ENCODE data around the gene GRAMD1C. TPM values are rescaled to one million over a fixed set of nuclear protein-coding genes. Genes with fewer than 3 reads are reported as not detected.
A peak's percentile ranks its signal among the peaks of the same experiment; 100 is the strongest.

Gene GRAMD1C
- total and polyA plus RNA-seq, 2 of the 13 experiments (the other 11 are each of a cell fraction or from before 2014, with no cell fraction given), result 0.45 TPM; not detected in 1

- TF ChIP-seq ZFYVE20 (CRISPR knock-in tag; IDR thresholded peaks at IDR 0.05; ENCODE audit: borderline replicate concordance, low read depth) (0 out of 2 replicates have a peak, but pooled peaks have one; percentile 11), ZSCAN22 (CRISPR knock-in tag; IDR thresholded peaks at IDR 0.05) (no peak), RAD21 (CRISPR knock-in tag; IDR thresholded peaks at IDR 0.05) (0 out of 2 replicates have a peak, but pooled peaks have one; percentile 12), IRF1 (CRISPR knock-in tag; IDR thresholded peaks at IDR 0.05; ENCODE audit: low read depth) (no peak), ZBTB46 (CRISPR knock-in tag; IDR thresholded peaks at IDR 0.05; ENCODE audit: borderline replicate concordance) (no peak), MYC (CRISPR knock-in tag; IDR thresholded peaks at IDR 0.05; ENCODE audit: borderline replicate concordance) (peak; percentile 21; the same call in 1 of the 2 replicates), ZBTB39 (CRISPR knock-in tag; IDR thresholded peaks at IDR 0.05) (no peak), FOXC1 (CRISPR knock-in tag; IDR thresholded peaks at IDR 0.05; ENCODE audit: borderline replicate concordance) (no peak; the same call in 1 of the 2 replicates), ZNF850 (CRISPR knock-in tag; conservative IDR thresholded peaks at IDR 0.05) (no peak), NFE2L2 (IDR thresholded peaks at IDR 0.05; ENCODE audit: low read length) (no peak), REL (CRISPR knock-in tag; conservative IDR thresholded peaks at IDR 0.05) (no peak), FOXP1 (IDR thresholded peaks at IDR 0.05) (no peak), FOXP1 (CRISPR knock-in tag; IDR thresholded peaks at IDR 0.05) (no peak), ZNF773 (CRISPR knock-in tag; IDR thresholded peaks at IDR 0.05; ENCODE audit: borderline replicate concordance) (0 out of 2 replicates have a peak, but pooled peaks have one; percentile 33), ZFP36 (IDR thresholded peaks at IDR 0.05; ENCODE audit: borderline replicate concordance, low read depth, low read length, partially characterized antibody) (no peak), REXO4 (CRISPR knock-in tag; IDR thresholded peaks at IDR 0.05; ENCODE audit: borderline replicate concordance) (no peak), MTA1 (CRISPR knock-in tag; IDR thresholded peaks at IDR 0.05; ENCODE audit: borderline replicate concordance) (no peak), IRF9 (CRISPR knock-in tag; IDR thresholded peaks at IDR 0.05; ENCODE audit: borderline replicate concordance) (no peak), RFXAP (CRISPR knock-in tag; IDR thresholded peaks at IDR 0.05; ENCODE audit: borderline replicate concordance) (no peak), KLF13 (CRISPR knock-in tag; IDR thresholded peaks at IDR 0.05) (no peak), ZNF484 (CRISPR knock-in tag; IDR thresholded peaks at IDR 0.05; ENCODE audit: borderline replicate concordance, low read depth) (no peak)
- TF ChIP-seq, protein P1, sequence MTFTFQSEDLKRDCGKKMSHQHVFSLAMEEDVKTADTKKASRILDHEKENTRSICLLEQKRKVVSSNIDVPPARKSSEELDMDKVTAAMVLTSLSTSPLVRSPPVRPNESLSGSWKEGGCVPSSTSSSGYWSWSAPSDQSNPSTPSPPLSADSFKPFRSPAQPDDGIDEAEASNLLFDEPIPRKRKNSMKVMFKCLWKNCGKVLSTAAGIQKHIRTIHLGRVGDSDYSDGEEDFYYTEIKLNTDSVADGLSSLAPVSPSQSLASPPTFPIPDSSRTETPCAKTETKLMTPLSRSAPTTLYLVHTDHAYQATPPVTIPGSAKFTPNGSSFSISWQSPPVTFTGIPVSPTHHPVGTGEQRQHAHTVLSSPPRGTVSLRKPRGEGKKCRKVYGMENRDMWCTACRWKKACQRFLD (CRISPR knock-in tag; IDR thresholded peaks at IDR 0.05; ENCODE audit: borderline replicate concordance), result no peak
Observed at GRCh38 chr3:113947372-113948014, 108.9 kb downstream of the GRAMD1C start, which contains the start of gene ZDHHC23 (continued).

Measured in HepG2 (cell line).